Thyroid gland (tissue), 4 donors: ENCODE results near the gene TREM2.

ENCODE experiments used
- CTCF ChIP-seq, 6 experiments: fragments of 200-600 bp in 3 of 6; fragments of 450-650 bp in 3 of 6; sonication (generic) in 3 of 6; IDR thresholded peaks; one replicate each; pipeline ENCODE4 v1.5.1; 2016 to 2019; ENCODE audit warnings: antibody characterized with exemption in 6 of 6, mild to moderate bottlenecking in 2 of 6, inconsistent platforms in 1 of 6, moderate library complexity in 1 of 6
- POLR2A ChIP-seq, 2 donors: fragments of 450-650 bp; IDR thresholded peaks; one replicate each; pipeline ENCODE4 v1.6.1; 2017; ENCODE audit warnings: antibody characterized with exemption in 2 of 2, mild to moderate bottlenecking in 2 of 2, moderate library complexity in 1 of 2

DNA sequence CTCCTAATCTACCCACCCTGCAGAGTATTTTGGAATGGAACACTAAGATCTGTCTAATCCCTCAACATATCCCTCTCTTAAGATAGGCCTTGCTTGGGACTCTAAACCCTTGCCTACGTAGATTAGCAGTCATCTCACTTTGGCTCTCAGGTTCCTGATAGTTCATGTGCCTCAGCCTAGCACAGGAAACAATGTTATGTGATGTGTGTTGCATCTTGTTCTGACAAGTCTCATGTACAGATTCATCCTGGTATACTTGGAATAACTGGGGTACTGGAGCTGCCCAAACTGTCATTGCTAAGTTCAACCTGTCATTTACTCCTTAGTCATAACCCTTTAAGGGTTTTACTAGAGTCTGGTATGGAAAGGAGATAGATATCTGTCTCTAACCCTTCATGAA is 42.9 kb downstream of the TREM2 start:
- no peak for TF ChIP-seq CTCF (IDR thresholded peaks at IDR 0.05)
- TF ChIP-seq POLR2A (IDR thresholded peaks at IDR 0.05): no peak
